Stomach (tissue), 4 donors: ENCODE measurements around the gene WDR3.

Experiments
- POLR2A ChIP-seq, 4 donors: fragments of 450-650 bp; IDR thresholded peaks; one replicate each; pipeline ENCODE4 v1.6.1; 2016; ENCODE audit warnings: antibody characterized with exemption in 4 of 4, control low read depth in 2 of 4, mild to moderate bottlenecking in 1 of 4, moderate library complexity in 1 of 4
- TF ChIP-seq, protein P1 (sequence below), 7 experiments: fragments of 450-650 bp in 4 of 7; fragments of 200-600 bp in 3 of 7; sonication (generic) in 3 of 7; IDR thresholded peaks; one replicate each; pipeline ENCODE4 v1.5.1; 2016 to 2019; ENCODE audit warnings: antibody characterized with exemption in 7 of 7, control low read depth in 2 of 7, mild to moderate bottlenecking in 1 of 7

DNA sequence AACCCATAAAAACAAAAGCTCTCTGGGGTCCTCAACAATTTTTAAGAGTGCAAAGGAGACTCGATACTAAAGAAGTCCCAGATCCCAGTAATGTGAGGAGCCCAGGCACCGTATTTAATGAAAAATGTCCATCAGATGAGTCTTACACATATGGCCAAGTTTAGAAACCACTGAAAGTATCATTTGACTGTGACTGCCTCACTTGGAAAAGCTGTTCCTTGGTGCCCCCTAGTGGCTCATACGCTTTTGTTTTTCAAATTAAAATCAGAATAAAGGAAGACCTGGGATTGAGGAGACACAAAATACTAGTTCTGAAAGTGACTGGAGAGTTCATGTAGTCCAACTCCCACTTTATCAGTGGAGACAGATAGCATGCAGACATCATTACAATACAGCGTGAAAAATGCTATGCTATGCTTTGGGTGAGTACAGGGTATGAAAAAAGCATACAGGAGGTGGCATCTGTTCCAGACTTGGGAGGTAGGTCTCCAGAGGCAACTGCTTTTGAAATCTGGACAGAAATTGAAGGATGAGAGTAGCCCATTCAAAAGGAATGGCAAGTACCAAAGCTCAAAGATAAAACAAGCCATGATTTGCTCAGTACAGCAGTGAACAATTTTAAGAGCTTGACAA, 33.9 kb upstream of the WDR3 start:
- TF ChIP-seq, protein P1, sequence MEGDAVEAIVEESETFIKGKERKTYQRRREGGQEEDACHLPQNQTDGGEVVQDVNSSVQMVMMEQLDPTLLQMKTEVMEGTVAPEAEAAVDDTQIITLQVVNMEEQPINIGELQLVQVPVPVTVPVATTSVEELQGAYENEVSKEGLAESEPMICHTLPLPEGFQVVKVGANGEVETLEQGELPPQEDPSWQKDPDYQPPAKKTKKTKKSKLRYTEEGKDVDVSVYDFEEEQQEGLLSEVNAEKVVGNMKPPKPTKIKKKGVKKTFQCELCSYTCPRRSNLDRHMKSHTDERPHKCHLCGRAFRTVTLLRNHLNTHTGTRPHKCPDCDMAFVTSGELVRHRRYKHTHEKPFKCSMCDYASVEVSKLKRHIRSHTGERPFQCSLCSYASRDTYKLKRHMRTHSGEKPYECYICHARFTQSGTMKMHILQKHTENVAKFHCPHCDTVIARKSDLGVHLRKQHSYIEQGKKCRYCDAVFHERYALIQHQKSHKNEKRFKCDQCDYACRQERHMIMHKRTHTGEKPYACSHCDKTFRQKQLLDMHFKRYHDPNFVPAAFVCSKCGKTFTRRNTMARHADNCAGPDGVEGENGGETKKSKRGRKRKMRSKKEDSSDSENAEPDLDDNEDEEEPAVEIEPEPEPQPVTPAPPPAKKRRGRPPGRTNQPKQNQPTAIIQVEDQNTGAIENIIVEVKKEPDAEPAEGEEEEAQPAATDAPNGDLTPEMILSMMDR (IDR thresholded peaks at IDR 0.05), result peak in 5 of 7 experiments; percentile 43 to 71 (median 67)
- TF ChIP-seq POLR2A (IDR thresholded peaks at IDR 0.05), result no peak
